Embryonic facial prominence (tissue), 1 donor: Measurements from ENCODE around the gene KDM2A.
"Not testable (repeated sequence)": the region's sequence is repeated elsewhere in the genome, so short reads cannot be mapped to it uniquely, and the experiment has no call there.

Experiments
- DNase-seq: peaks from one replicate; pipeline ENCODE4 v3.0.0-alpha.2; 2016; ENCODE audit errors: extremely low spot score

KDM2A gene

GRCh38 chr11:67167719-67168118 lies 48.7 kb downstream of the KDM2A start:
- DNase-seq, result no peak

GRCh38 chr11:67168911-67169310 lies 49.8 kb downstream of the KDM2A start:
- not testable (repeated sequence) for DNase-seq

GRCh38 chr11:67174311-67174710 lies 55.2 kb downstream of the KDM2A start:
- no peak for DNase-seq

GRCh38 chr11:67177399-67178281 lies 58.6 kb downstream of the KDM2A start:
- no peak for DNase-seq

GRCh38 chr11:67178421-67178820 lies 59.4 kb downstream of the KDM2A start:
- DNase-seq, result no peak

GRCh38 chr11:67178878-67179277 lies 59.8 kb downstream of the KDM2A start:
- DNase-seq, result no peak

- no peak for DNase-seq
Observed at GRCh38 chr11:67179892-67180490, 60.9 kb downstream of the KDM2A start.

GRCh38 chr11:67194096-67194495 lies 75.0 kb downstream of the KDM2A start:
- DNase-seq, result no peak

GRCh38 chr11:67195971-67196456 lies 77.0 kb downstream of the KDM2A start:
- DNase-seq, result no peak

GRCh38 chr11:67197606-67198005 lies 78.5 kb downstream of the KDM2A start:
- DNase-seq, result no peak

GRCh38 chr11:67198781-67199180 lies 79.7 kb downstream of the KDM2A start:
- DNase-seq, result not testable (repeated sequence)

- no peak for DNase-seq
Observed at GRCh38 chr11:67199751-67200150, 80.7 kb downstream of the KDM2A start.

- no peak for DNase-seq
Observed at GRCh38 chr11:67202028-67202427, 83.0 kb downstream of the KDM2A start.

GRCh38 chr11:67204822-67205221 lies 85.8 kb downstream of the KDM2A start:
- DNase-seq, result no peak

- DNase-seq, result not testable (repeated sequence)
Observed at GRCh38 chr11:67209222-67209621, 90.2 kb downstream of the KDM2A start.

GRCh38 chr11:67211656-67212436 lies 92.8 kb downstream of the KDM2A start:
- DNase-seq, result no peak

- no peak for DNase-seq
Observed at GRCh38 chr11:67213178-67213621, 94.1 kb downstream of the KDM2A start.

- DNase-seq, result no peak
Observed at GRCh38 chr11:67227726-67228125, 108.7 kb downstream of the KDM2A start.

- DNase-seq, result no peak
Observed at GRCh38 chr11:67230406-67230805, 111.3 kb downstream of the KDM2A start.

- DNase-seq, result no peak
Observed at GRCh38 chr11:67230886-67231285, 111.8 kb downstream of the KDM2A start.

- DNase-seq, result no peak
Observed at GRCh38 chr11:67233584-67234190, 114.6 kb downstream of the KDM2A start.

GRCh38 chr11:67234571-67234970 lies 115.5 kb downstream of the KDM2A start:
- not testable (repeated sequence) for DNase-seq
